ENCODE measurements around the gene FOXN4.

- no peak for TF ChIP-seq CTCF (IDR thresholded peaks at IDR 0.05)
- no peak for TF ChIP-seq POLR2A (IDR thresholded peaks at IDR 0.05)
Observed at GRCh38 chr12:109307051-109307450, 2.0 kb downstream of the FOXN4 start.
